Vagina (tissue), 2 donors: ENCODE measurements around the gene ABCF2.

ENCODE experiments used
- CTCF ChIP-seq, 3 experiments: fragments of 450-650 bp in 2 of 3; fragments of 200-600 bp in 1 of 3; sonication (generic) in 1 of 3; IDR thresholded peaks; one replicate each; pipeline ENCODE4 v1.5.1; 2017 to 2019; ENCODE audit warnings: antibody characterized with exemption in 3 of 3, mild to moderate bottlenecking in 2 of 3, moderate library complexity in 2 of 3
- POLR2A ChIP-seq, 2 donors: fragments of 450-650 bp; IDR thresholded peaks; one replicate each; pipeline ENCODE4 v1.6.1; 2017; ENCODE audit warnings: antibody characterized with exemption in 2 of 2, mild to moderate bottlenecking in 2 of 2, moderate library complexity in 2 of 2

DNA sequence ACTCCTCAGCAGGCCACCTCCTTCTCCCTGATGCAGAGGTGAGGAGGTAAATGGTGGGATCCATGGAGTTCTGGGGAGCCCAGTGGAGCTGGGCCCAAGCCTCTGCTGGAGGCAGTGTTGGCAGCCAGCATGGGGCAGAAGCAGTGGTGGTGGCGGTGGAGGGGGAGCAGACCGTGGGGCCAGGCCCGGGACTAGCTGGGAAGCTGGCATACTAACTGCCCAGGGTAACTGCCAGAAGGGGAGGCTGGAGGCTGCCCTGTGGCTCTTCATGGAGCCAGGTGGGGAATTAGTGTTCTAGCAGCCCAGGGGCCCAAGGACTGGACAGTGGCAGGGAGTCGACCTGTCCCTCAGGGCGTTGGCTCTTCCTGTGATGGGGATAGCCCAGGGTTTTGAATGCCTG is 37.6 kb upstream of the ABCF2 start:
- TF ChIP-seq CTCF (IDR thresholded peaks at IDR 0.05) (no peak), POLR2A (IDR thresholded peaks at IDR 0.05) (no peak)
